Posterior vena cava (tissue), 2 donors: Measurements from ENCODE around the gene C3orf22. TPM values are rescaled to one million over a fixed set of nuclear protein-coding genes. Genes with fewer than 3 reads are reported as not detected.

Experiments
- DNase-seq: peaks from one replicate; pipeline ENCODE4 v3.0.0-alpha.2; 2020; ENCODE audit warnings: low spot score
- intact Hi-C, 2 donors: fragments of 100-400 bp; cut with DNase I; formaldehyde crosslinking; loops; one replicate each; pipeline versions ENCODE4 v1.14.1 to v1.14.2; 2022 to 2023
- total RNA-seq, 2 donors: library from RNA; stranded (reverse); fragmentation: NEBNext Ultra II Directional; extraction: Animal tissue kit (Norgen Biotek cat#: 25700); gene quantifications; one replicate each; pipeline ENCODE4 v1.2.1, GENCODE V29; 2021
- donor health status: DM: yes; HTN: yes; CAD: no.
- donor health status: DM: yes; HTN: yes; CAD: no.

Gene C3orf22
- total RNA-seq, 2 donors from 2014 or later, result not detected

DNA sequence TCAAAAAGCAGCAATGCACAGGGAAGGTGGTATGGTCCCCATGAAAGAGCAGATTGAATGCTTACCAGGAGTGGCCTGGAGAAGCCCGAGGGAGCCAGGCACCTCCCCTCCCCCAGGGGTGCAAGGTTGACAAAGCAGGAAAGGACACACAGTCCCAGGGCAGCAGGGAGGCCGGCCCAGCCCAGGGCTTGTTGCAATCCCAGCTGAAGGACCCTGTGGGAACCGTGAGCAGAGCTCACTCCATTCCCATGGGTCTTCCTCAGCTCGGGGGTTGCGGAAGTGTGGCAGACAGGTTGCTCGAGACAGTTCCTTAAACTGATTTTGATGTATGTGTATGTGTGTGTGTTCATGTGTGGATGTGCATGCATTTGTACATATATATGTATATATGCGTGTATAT is 57.0 kb downstream of the C3orf22 start:
- DNase-seq, result no peak
- intact Hi-C loops, result no loop called here

DNA sequence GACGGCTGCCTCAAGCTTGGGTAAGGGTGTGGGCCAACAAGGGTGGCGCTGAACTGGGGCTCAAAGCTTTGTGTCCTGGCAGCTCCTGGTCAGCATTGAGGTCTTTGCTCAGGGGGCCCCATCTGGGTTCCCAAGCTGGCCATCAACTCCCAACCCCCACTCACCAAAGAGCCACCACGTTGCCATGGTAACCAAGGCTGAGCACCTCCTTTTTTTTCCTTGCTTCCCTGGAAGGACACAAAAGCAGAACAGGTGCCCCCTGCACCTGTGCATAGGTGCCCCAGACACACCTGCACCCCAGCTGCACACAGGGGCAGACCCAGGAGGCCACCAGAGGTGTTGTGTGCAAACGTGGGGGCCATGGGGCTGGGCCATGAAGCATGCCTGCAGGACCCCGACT is 57.7 kb downstream of the C3orf22 start:
- no peak for DNase-seq
- intact Hi-C loops, result no loop called here

DNA sequence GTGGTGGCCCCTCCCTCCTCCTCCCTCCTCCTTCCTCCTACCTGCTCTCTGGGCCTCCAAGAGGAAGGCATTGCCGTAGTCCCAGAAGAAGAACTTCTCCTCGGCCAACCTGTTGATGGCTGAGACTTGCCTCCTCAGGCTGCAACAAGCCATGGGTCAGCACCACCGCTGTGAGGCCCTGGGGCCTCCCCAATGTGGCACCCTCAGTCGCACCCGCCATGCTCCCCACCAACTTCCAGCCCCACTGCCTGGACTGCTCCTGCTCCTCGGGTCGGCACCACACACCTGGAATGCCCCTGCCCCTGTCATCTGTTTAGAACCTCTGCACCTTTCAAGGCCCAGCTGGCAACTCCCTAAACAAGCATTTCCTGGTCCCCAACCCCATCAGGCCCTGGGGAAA is 58.7 kb downstream of the C3orf22 start:
- intact Hi-C loops, result no loop called here
- DNase-seq, result no peak

Other genes starting within 250 kb of the C3orf22 start
- gene KLF15, start 201.5 kb downstream of the C3orf22 start, total RNA-seq, result 10 to 100 TPM; 10.6 to 15.5 TPM
- not detected for gene CFAP100, start 164.0 kb downstream of the C3orf22 start, total RNA-seq
- gene ZXDC, start 83.0 kb downstream of the C3orf22 start, total RNA-seq, result 10 to 100 TPM; 26.8 to 26.9 TPM
- not detected for gene UROC1, start 41.2 kb downstream of the C3orf22 start, total RNA-seq
- under 1 TPM; 0.86 to 0.88 TPM for gene CHST13, start 34.8 kb downstream of the C3orf22 start, total RNA-seq
- gene TXNRD3, start 96.2 kb upstream of the C3orf22 start, total RNA-seq, result 10 to 100 TPM in 1 of 2 donors, 1 to 10 TPM in 1; 7.4 to 12.1 TPM
- gene CHCHD6, start 145.3 kb upstream of the C3orf22 start, total RNA-seq, result 10 to 100 TPM in 1 of 2 donors, 1 to 10 TPM in 1; 7.3 to 10.1 TPM